HFF-Myc (cell line): ENCODE results near the gene GLIPR1L2.
"Not testable (repeated sequence)": the region's sequence is repeated elsewhere in the genome, so short reads cannot be mapped to it uniquely, and the experiment has no call there.

Experiments used
- DNase-seq: peaks from one replicate; pipeline ENCODE4 v3.0.0-alpha.2; 2011; ENCODE audit warnings: low read depth; ENCODE audit errors: extremely low read depth
- H3K4me3 ChIP-seq: replicated peaks from 2 replicates; pipeline ENCODE4 v1.5.1; 2011; ENCODE audit warnings: low read depth, mild to moderate bottlenecking, control low read depth, low read length
- TF ChIP-seq, protein P1 (sequence below): IDR thresholded peaks from 2 replicates; pipeline ENCODE4 v1.5.1; 2012; ENCODE audit warnings: mild to moderate bottlenecking, low read depth, low read length, control low read depth; ENCODE audit errors: missing control alignments

Gene GLIPR1L2

DNA sequence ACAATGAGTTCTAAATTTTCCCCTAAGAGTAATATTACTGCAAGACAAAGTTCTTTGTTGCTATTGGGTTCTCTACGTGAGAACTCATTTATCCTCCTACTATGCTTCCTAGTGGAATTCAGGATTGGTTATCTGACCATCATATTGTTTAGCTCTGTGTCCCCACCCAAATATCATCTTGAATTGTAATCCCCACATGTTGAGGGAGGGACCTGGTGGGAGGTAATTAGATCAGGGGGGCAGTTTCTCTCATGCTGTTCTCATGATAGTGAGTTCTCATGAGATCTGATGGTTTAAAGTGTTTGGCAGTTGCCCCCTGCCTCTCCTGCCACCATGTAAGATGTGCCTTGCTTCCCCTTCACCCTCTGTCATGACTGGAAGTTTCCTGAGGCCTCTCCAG lies 36.6 kb downstream of the GLIPR1L2 start:
- DNase-seq = no peak
- TF ChIP-seq, protein P1, sequence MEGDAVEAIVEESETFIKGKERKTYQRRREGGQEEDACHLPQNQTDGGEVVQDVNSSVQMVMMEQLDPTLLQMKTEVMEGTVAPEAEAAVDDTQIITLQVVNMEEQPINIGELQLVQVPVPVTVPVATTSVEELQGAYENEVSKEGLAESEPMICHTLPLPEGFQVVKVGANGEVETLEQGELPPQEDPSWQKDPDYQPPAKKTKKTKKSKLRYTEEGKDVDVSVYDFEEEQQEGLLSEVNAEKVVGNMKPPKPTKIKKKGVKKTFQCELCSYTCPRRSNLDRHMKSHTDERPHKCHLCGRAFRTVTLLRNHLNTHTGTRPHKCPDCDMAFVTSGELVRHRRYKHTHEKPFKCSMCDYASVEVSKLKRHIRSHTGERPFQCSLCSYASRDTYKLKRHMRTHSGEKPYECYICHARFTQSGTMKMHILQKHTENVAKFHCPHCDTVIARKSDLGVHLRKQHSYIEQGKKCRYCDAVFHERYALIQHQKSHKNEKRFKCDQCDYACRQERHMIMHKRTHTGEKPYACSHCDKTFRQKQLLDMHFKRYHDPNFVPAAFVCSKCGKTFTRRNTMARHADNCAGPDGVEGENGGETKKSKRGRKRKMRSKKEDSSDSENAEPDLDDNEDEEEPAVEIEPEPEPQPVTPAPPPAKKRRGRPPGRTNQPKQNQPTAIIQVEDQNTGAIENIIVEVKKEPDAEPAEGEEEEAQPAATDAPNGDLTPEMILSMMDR = no peak
- no peak overlapping the region for H3K4me3 ChIP-seq

DNA sequence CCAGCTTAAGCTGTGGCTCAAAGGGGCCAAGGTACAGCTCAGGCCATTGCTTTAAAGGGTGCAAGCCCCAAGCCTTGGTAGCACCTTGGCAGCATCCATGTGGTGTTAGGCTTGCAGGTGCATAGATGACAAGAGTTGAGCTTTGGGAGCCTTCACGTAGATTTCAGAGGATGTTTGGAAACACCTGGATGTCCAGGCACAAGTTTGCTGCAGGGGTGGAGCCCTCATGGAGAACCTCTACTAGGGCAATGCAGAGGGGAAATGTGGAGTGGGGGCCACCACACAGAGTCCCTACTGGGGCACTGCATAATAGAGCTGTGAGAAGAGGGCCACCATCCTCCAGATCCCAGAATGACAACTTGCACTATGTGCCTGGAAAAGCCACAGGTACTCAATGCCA lies 37.9 kb downstream of the GLIPR1L2 start:
- H3K4me3 ChIP-seq = no peak overlapping the region
- no peak for DNase-seq
- TF ChIP-seq, protein P1 = no peak

DNA sequence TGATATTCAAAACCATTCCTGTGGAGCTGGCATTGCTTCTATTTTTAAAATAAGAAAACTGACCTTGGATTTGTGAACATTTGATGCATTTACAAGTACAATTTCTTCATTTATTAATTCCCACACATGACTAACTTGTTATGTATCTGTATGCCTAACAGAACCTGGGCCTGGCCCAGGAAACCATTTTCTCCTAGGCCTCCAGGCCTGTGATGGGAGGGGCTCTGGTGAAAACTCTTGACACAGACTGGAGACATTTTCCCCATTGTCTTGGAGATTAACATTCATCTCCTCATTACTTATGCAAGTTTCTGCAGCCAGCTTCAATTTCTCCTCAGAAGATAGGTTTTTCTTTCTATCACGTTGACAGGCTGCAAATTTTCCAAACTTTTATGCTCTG lies 42.0 kb downstream of the GLIPR1L2 start:
- TF ChIP-seq, protein P1 = no peak
- no peak for DNase-seq
- H3K4me3 ChIP-seq = no peak overlapping the region

DNA sequence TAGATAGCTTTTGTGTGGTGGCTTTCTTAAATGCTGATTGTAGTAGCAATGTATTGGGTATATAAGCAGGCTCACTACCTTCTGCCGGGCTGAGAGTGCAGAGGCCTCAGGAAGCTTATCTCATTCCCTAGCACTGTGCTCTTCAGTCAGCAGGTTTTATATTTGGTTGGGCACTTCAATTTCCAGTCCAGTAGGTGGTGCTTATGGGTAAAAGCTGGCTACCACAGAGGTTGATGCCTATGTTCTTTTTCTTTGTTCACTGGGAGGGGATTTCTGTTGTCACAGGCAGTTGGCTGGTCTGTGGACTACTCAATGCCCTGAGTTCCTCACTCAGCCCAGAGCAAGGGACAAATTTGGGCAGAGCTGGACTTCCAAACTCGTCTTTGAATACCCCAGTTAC lies 46.7 kb downstream of the GLIPR1L2 start:
- no peak for DNase-seq
- H3K4me3 ChIP-seq = no peak overlapping the region
- TF ChIP-seq, protein P1 = peak; percentile 6

DNA sequence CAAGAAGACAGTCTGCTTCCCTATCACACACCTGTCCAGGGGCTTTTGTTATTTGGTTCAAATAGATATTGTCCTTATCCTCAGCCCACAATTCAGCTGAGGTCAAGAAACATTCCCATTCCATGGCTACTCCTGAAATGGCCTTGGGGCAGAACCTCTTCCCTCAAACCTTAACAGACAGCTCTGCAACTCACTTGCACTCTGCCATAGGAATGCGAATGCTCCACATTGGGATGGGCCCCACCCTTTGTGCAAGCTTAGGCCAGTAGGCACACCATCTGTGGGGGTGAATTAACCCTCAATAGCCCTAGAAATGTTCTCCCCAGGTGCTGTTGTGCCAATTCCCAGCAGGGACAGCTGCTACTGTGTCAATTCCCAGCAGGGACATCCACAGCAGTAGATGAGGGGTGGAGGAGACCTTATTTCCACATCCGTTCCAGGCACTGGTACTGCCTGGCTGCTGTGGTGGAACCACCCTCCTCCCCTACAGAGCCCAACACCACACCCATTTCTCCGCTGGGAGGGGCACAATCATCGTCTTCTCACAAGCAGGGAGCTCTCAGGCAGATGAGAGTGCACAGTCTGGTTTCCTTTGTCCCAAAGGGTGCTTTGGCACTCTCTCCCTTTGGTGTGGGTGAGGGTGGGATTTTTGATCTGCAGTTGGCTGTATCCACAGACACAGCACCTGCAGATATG lies 47.3 kb downstream of the GLIPR1L2 start:
- DNase-seq = no peak
- H3K4me3 ChIP-seq = no peak overlapping the region
- TF ChIP-seq, protein P1 = no peak

DNA sequence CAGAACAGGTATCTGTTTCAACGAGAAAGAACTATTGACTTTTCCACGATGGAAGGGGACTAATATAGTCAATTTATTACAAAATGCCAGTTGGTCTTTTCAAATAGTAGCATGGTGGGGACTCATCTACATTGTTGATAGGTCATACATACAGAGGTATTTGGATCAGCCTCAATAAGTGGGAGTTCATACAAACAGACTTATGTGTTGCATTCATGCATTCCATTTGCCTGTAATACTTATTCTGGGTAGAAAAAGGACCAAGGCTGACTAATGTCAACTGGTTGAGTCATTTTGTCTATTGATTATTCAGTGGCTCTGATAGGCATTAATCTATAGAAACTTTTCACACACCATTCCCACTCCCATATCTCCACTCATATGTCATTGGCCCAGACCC lies 48.2 kb downstream of the GLIPR1L2 start:
- DNase-seq = no peak
- TF ChIP-seq, protein P1 = no peak
- H3K4me3 ChIP-seq = no peak overlapping the region

DNA sequence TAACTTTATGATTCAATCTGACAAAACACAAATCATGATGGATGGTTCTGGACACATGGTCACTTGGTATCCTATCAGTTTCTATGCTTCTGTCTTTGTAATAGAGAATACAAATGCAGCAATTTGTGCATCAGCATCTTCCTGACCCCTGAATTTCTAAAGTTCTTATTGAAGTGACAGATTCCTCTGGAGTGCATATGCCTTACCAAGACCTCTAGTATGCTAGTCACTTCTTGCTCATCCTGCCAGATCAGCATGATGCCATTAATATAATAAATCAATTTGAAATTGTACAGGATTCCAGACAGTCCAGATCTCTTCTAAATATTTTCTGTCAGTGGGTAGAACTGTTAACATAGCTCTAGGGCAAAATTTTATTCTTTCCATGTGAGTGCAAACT lies 49.0 kb downstream of the GLIPR1L2 start:
- TF ChIP-seq, protein P1 = no peak
- no peak overlapping the region for H3K4me3 ChIP-seq
- DNase-seq = no peak

DNA sequence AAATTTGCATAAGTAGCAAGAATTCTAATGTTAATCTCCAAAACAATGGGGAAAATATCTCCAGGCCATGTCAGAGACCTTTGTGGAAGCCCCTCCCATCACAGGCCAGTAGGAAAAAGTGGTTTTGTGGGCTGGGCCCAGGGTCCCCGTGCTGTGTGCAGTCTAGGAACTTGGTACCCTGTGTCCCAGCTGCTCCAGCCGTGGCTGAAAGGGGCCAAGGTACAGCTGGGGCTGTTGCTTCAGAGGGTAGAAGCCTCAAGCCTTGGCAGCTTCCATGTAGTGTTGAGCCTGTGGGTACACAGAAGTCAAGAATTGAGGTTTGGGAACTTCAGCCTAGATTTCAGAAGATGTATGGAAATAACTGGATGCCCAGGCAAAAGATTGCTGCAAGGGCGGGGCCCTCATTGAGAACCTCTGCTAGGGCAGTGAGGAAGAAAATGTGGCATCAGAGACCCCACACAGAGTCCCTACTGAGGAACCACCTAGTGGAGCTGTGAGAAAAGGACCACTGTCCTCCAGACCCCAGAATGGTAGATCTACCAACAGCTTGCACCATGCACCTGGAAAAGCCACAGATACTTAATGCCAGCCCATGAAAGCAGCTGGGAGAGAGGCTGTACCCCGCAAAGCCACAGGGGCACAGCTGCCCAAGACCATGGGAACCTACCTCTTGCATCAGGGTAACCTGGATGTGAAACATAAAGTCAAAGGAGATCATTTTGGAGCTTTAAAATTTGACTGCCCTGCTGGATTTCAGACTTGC lies 51.0 kb downstream of the GLIPR1L2 start:
- not testable (repeated sequence) for H3K4me3 ChIP-seq, DNase-seq

DNA sequence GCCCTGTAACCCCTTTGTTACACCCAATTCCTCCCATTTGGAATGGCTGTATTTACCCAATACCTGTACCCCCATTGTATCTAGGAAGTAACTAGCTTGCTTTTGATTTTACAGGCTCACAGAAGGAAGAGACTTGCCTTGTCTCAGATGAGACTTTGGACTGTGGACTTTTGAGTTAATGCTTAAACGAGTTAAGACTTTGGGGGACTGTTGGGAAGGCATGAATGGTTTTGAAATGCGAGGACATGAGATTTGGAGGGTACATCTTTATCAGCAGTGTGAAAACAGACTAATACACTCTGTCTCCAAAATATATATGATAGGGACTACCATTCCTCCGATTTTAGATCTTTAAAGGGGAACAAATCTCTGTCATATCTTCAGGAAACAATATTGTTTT lies 51.6 kb downstream of the GLIPR1L2 start:
- DNase-seq, H3K4me3 ChIP-seq: not testable (repeated sequence)
